ENCODE results near the gene SNF8.

SNF8 gene

DNA sequence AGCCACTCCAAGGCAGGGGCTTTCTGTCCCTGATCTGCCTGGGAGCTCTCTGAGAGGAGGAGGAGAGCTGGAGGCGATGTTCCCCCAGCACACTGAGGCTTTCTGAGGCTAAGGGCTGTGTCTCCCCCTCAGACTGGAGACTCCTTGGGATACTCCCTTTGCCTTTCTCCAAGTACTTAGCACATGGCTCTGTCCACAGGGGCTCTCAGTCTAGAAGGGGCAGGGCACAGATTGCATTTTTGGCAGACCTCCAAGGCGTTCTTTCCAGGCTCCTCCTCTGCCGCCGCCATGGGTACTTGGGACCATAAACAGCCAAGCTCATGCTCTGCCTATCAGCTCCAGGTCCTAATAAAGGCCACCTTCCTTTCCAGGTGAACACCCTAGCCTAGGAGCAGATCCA, 25.6 kb upstream of the SNF8 start:
- TF ChIP-seq, protein P1, sequence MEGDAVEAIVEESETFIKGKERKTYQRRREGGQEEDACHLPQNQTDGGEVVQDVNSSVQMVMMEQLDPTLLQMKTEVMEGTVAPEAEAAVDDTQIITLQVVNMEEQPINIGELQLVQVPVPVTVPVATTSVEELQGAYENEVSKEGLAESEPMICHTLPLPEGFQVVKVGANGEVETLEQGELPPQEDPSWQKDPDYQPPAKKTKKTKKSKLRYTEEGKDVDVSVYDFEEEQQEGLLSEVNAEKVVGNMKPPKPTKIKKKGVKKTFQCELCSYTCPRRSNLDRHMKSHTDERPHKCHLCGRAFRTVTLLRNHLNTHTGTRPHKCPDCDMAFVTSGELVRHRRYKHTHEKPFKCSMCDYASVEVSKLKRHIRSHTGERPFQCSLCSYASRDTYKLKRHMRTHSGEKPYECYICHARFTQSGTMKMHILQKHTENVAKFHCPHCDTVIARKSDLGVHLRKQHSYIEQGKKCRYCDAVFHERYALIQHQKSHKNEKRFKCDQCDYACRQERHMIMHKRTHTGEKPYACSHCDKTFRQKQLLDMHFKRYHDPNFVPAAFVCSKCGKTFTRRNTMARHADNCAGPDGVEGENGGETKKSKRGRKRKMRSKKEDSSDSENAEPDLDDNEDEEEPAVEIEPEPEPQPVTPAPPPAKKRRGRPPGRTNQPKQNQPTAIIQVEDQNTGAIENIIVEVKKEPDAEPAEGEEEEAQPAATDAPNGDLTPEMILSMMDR (IDR thresholded peaks at IDR 0.05; ENCODE audit: unreplicated experiment in 3 of 3): no peak
- peaks cover 19% of the 10 kb centered on the region for H3K27me3 Mint-ChIP-seq (ENCODE audit: low read depth)
- no peaks in the 10 kb centered on the region for H3K36me3 Mint-ChIP-seq (ENCODE audit: low read depth)
- peak overlapping the region; percentile 24 to 76 (median 32) for H3K27ac Mint-ChIP-seq
- no peak overlapping the region for H3K4me3 Mint-ChIP-seq
- peaks cover 21% of the 10 kb centered on the region for H3K4me1 Mint-ChIP-seq
- no peaks in the 10 kb centered on the region for H3K9me3 Mint-ChIP-seq

DNA sequence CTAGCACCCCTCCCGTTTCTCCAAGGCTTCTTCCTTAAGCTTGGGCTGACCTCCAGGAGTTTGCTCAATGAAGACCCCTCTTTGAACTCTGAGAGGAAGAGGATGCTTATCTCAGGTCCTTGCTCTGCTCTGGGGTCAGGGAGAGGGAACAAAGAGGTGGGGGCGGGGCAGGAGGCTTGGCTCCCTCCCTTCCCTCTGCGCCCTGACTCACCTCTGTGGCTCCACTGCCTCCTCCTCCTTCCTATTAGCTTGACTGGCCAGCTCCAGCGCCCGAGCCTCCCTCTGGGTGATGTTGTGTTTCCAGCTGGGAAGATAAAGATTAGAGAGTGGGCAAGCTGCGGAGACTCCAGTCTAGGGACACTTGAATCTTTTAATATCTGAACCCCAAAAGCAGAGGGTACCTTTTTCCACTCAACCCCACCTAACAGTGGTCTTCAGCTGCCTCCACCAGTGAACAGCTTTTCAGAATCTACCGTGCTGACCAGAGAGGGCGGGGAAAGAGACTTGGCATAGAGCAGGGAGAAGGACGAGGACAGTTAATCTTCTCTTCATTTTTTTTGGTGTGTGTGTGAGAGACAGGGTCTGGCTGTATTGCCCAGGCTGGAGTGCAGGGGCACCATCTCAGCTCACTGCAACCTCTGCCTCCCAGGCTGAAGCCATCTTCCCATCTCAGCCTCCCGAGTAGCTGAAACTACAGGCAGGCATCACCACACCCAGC, 17.0 kb upstream of the SNF8 start:
- Mint-ChIP-seq H3K36me3 (ENCODE audit: low read depth) (no peaks in the 10 kb centered on the region), H3K27ac (peak overlapping the region in 1 of 3 experiments; percentile 51), H3K4me3 (peak overlapping the region in 1 of 3 experiments; percentile 32), H3K9me3 (no peaks in the 10 kb centered on the region), H3K27me3 (ENCODE audit: low read depth) (peaks cover 5% of the 10 kb centered on the region), H3K4me1 (peaks cover 13% of the 10 kb centered on the region)
- TF ChIP-seq, protein P1 (IDR thresholded peaks at IDR 0.05; ENCODE audit: unreplicated experiment in 3 of 3): no peak

DNA sequence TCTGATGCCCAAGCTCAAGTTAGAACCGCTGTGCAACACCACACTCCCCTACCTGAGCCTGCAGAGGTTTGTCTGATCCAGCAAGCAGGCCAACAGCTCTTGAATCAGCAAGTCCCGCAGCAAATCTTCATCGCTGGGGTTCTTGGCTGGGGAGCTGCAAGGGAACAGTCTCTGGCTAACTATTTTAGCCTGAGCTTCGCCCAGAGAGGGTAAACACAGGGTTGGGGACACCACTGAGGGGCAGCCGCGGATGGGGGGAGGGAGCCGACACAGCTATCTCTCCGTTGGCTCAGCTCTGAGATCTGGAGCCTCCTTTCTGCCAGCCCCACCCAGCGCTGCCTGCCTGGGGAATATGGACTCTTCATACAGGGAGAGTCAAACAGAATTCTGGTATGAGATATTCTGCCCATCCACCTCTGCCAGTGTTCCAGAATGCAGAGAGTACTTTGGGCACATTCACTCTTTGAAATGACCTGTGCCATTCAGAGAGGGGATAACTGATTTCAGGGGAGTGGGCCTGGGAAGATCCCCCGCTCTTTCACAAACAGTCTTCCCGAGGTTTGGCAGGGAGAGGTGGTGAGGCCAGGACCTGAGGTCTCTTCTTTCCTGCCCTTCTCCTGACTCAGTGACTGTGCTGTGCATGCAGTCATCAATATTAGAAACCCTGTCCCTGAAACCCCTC, 16.3 kb upstream of the SNF8 start:
- H3K27ac Mint-ChIP-seq: peak overlapping the region in 1 of 3 experiments; percentile 1
- peaks cover 13% of the 10 kb centered on the region for H3K4me1 Mint-ChIP-seq
- H3K27me3 Mint-ChIP-seq (ENCODE audit: low read depth): peaks cover 5% of the 10 kb centered on the region
- TF ChIP-seq, protein P1 (IDR thresholded peaks at IDR 0.05; ENCODE audit: unreplicated experiment in 3 of 3): no peak
- no peaks in the 10 kb centered on the region for H3K36me3 Mint-ChIP-seq (ENCODE audit: low read depth)
- H3K9me3 Mint-ChIP-seq: no peaks in the 10 kb centered on the region
- H3K4me3 Mint-ChIP-seq: peak overlapping the region in 1 of 3 experiments; percentile 32

DNA sequence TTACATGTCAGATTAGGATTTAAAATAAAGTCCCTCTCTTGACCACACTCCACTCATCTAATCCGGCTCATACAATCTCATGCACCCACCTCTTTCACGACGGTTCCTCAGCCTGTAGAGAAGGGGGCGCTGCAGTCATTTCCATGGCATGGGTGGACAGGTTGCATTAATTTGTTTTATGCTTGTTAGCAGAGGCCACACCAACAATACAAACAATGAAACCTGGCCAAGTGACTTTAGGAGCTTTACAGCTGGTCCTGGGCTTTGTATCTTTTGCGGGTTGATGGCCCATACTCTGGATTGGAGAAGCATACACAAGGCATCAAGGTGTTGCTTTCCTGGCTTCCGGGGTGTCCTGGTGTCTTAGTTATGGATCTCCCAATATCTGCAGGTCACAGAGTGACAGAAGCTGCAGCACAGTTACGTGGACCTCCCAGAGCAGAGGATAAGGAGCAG, 9.7 kb upstream of the SNF8 start:
- Mint-ChIP-seq H3K27me3 (ENCODE audit: low read depth) (peaks cover 2% of the 10 kb centered on the region), H3K4me3 (no peak overlapping the region), H3K36me3 (ENCODE audit: low read depth) (no peaks in the 10 kb centered on the region), H3K4me1 (no peaks in the 10 kb centered on the region), H3K9me3 (no peaks in the 10 kb centered on the region), H3K27ac (no peak overlapping the region)
- TF ChIP-seq, protein P1 (IDR thresholded peaks at IDR 0.05; ENCODE audit: unreplicated experiment in 3 of 3): peak; percentile 22 to 46 (median 36)

DNA sequence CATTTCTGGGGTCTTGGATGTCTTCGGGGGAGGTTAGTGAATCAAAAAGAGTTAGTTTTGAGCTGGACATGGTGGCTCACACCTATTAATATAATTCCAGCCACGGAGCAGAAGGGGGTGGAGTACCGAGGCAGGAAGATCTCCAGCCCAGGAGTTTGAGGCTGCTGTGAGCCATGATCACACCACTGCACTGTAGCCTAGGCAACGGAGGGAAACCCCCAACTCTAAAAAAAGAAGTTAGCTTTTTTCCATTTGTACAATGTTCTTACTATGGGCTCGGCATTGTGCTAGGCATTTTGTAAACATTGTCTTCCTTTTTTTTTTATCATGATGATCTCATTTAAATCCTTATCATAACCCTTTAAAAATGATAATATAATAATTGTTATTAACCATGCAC, 8.3 kb upstream of the SNF8 start:
- Mint-ChIP-seq H3K36me3 (ENCODE audit: low read depth) (no peaks in the 10 kb centered on the region), H3K27ac (peak overlapping the region in 2 of 3 experiments; percentile 1 to 8), H3K4me1 (no peaks in the 10 kb centered on the region), H3K27me3 (ENCODE audit: low read depth) (no peaks in the 10 kb centered on the region), H3K9me3 (no peaks in the 10 kb centered on the region), H3K4me3 (no peak overlapping the region)
- TF ChIP-seq, protein P1 (IDR thresholded peaks at IDR 0.05; ENCODE audit: unreplicated experiment in 3 of 3): no peak

Data from nephron (organoid).